ENCODE measurements around the gene LUC7L.
"Not testable (repeated sequence)": the region's sequence is repeated elsewhere in the genome, so short reads cannot be mapped to it uniquely, and the experiment has no call there.

The LUC7L gene

GRCh38 chr16:164134-164823 lies 65.0 kb downstream of the LUC7L start:
- not testable (repeated sequence) for DNase-seq

- DNase-seq: not testable (repeated sequence)
Observed at GRCh38 chr16:163696-164095, 65.6 kb downstream of the LUC7L start.

- DNase-seq: not testable (repeated sequence)
Observed at GRCh38 chr16:163139-163538, 66.1 kb downstream of the LUC7L start.

GRCh38 chr16:162271-162991 lies 66.8 kb downstream of the LUC7L start:
- no peak for DNase-seq

- no peak for DNase-seq
Observed at GRCh38 chr16:160691-161190, 68.5 kb downstream of the LUC7L start.

GRCh38 chr16:160242-160641 lies 69.0 kb downstream of the LUC7L start:
- not testable (repeated sequence) for DNase-seq

GRCh38 chr16:159136-159849 lies 70.0 kb downstream of the LUC7L start:
- no peak for DNase-seq

GRCh38 chr16:155031-155398 lies 74.2 kb downstream of the LUC7L start:
- DNase-seq: no peak

GRCh38 chr16:154217-155030 lies 74.8 kb downstream of the LUC7L start:
- DNase-seq: no peak

GRCh38 chr16:153550-154216 lies 75.6 kb downstream of the LUC7L start:
- not testable (repeated sequence) for DNase-seq

- not testable (repeated sequence) for DNase-seq
Observed at GRCh38 chr16:153129-153521, 76.1 kb downstream of the LUC7L start.

- no peak for DNase-seq
Observed at GRCh38 chr16:152141-153128, 76.8 kb downstream of the LUC7L start, which contains the start of gene HBZ. Gene HBZ (plus strand): TSS chr16:152644. CDS start chr16:152910, 266 bp downstream.

GRCh38 chr16:149024-149660 lies 80.1 kb downstream of the LUC7L start:
- DNase-seq: no peak

GRCh38 chr16:146646-147045 lies 82.6 kb downstream of the LUC7L start:
- DNase-seq: no peak

GRCh38 chr16:144797-145252 lies 84.4 kb downstream of the LUC7L start:
- no peak for DNase-seq

- no peak for DNase-seq
Observed at GRCh38 chr16:143456-143855, 85.8 kb downstream of the LUC7L start.

GRCh38 chr16:143047-143446 lies 86.2 kb downstream of the LUC7L start:
- no peak for DNase-seq

- no peak for DNase-seq
Observed at GRCh38 chr16:142405-142967, 86.8 kb downstream of the LUC7L start.

- no peak for DNase-seq
Observed at GRCh38 chr16:140175-140857, 88.9 kb downstream of the LUC7L start.

Data from DMS 273 treated with DMSO at 0.1 percent for 48 hours (cell line).